HG02885 (cell line): ENCODE results near the gene IQCF2.
"Not testable (repeated sequence)": the region's sequence is repeated elsewhere in the genome, so short reads cannot be mapped to it uniquely, and the experiment has no call there.

Experiments
- ATAC-seq: cut with Tn5 transposase; IDR thresholded peaks from one replicate; pipeline ENCODE4 v1.9.1; 2021; ENCODE audit warnings: mild to moderate bottlenecking; ENCODE audit not compliant: unreplicated experiment, poor library complexity

Gene IQCF2

GRCh38 chr3:51860703-51861665 lies at the start of gene IQCF2:
TSS of gene IQCF2 (plus strand) at chr3:51861615. CDS start at chr3:51861667, 52 bp downstream.
- no peak for ATAC-seq

GRCh38 chr3:51813539-51813938 lies 47.9 kb upstream of the IQCF2 start:
- no peak for ATAC-seq

- no peak for ATAC-seq
Measured at GRCh38 chr3:51814034-51814433, 47.4 kb upstream of the IQCF2 start.

- ATAC-seq, result no peak
Measured at GRCh38 chr3:51815614-51816013, 45.8 kb upstream of the IQCF2 start.

GRCh38 chr3:51816723-51817122 lies 44.7 kb upstream of the IQCF2 start:
- ATAC-seq, result no peak

GRCh38 chr3:51817375-51817774 lies 44.0 kb upstream of the IQCF2 start:
- no peak for ATAC-seq

- ATAC-seq, result no peak
Measured at GRCh38 chr3:51819151-51819550, 42.3 kb upstream of the IQCF2 start.

GRCh38 chr3:51819709-51820406 lies 41.6 kb upstream of the IQCF2 start:
- ATAC-seq, result no peak

- no peak for ATAC-seq
Measured at GRCh38 chr3:51828297-51828696, 33.1 kb upstream of the IQCF2 start.

- no peak for ATAC-seq
Measured at GRCh38 chr3:51830345-51830744, 31.1 kb upstream of the IQCF2 start.

GRCh38 chr3:51830836-51831385 lies 30.5 kb upstream of the IQCF2 start:
- ATAC-seq, result no peak

- no peak for ATAC-seq
Measured at GRCh38 chr3:51836606-51837005, 24.8 kb upstream of the IQCF2 start.

- no peak for ATAC-seq
Measured at GRCh38 chr3:51845129-51845528, 16.3 kb upstream of the IQCF2 start.

GRCh38 chr3:51855411-51855810 lies 6.0 kb upstream of the IQCF2 start:
- ATAC-seq, result not testable (repeated sequence)

- no peak for ATAC-seq
Measured at GRCh38 chr3:51862886-51863285, 1.5 kb downstream of the IQCF2 start.

- not testable (repeated sequence) for ATAC-seq
Measured at GRCh38 chr3:51868896-51869295, 7.5 kb downstream of the IQCF2 start.

GRCh38 chr3:51869304-51869703 lies 7.9 kb downstream of the IQCF2 start:
- no peak for ATAC-seq

GRCh38 chr3:51873253-51873766 lies 11.9 kb downstream of the IQCF2 start:
- no peak for ATAC-seq

GRCh38 chr3:51873876-51874275 lies 12.5 kb downstream of the IQCF2 start:
- no peak for ATAC-seq

GRCh38 chr3:51874411-51874810 lies 13.0 kb downstream of the IQCF2 start:
- ATAC-seq, result no peak

- ATAC-seq, result no peak
Measured at GRCh38 chr3:51874889-51875288, 13.5 kb downstream of the IQCF2 start.
